Right lung (tissue), 5 donors: Measurements from ENCODE around the gene MYO7A. TPM values are rescaled to one million over a fixed set of nuclear protein-coding genes. Genes with fewer than 3 reads are reported as not detected.

Source experiments
- DNase-seq, 2 donors: peaks; one replicate each; pipeline ENCODE4 v3.0.0-alpha.2; 2013
- polyA plus RNA-seq, 5 donors: library from polyadenylated mRNA; unstranded; fragments of 120-200 nt; gene quantifications; one replicate each; pipeline versions ENCODE4 v1.2.1 to v1.2.3, GENCODE V29; 2013; ENCODE audit warnings: inconsistent platforms in 1 of 5, low replicate concordance in 1 of 5; ENCODE audit not compliant: insufficient read length in 5 of 5, insufficient read depth in 1 of 5

Gene MYO7A
- polyA plus RNA-seq, 5 donors = 4.4 to 6.3 (median 5.4) TPM

DNA sequence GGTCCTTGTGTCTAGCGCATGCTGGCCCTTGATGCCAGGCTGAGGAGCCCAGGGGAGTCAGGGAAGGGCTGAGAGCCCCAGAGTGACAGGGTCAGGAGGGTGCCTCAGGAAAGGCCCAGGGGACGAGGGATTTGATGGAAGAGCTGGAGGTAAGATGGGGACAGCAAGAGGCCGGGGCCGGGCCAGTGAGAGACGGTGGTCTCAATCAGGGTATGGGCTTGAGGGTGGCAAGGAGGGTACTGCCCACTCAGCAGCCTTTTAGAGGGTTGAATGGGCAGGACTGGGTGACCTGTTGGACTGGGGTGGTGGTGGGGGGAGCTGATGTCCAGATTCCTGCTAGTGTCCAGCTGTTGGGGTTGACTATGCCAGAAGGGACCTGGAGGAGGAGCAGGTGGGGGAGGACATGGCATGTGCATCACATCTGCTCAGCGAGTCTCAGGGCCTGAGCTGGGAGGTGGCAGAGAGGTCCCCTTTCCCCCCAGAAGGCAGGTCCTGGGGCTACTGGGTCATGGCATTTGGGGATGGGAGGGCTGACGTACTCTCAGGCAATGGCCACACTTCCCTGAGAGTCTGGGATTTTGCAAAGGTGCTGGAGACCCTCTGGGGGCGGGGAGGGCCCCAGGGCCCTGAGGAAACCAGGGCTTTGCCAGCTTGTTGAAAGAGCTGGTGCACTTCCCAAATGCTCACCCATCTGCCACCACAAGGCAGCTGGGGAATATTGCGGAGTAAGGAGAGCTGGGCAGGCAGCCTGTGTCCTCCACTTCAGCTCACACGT lies 18.4 kb downstream of the MYO7A start:
- DNase-seq = no peak

DNA sequence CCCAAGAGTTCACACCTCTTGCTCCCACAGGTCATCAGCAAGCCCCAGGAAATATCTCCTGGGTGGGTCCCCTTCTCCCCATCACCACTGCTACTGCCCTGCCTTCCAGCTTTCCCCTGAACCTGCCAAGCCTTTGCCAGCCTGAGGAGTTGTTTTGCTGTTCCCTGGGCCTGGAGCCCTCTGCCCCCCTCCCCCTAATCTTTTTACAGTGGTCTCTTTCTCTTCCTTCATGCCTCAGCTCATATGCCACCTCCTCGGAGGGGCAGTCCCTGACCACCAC lies 18.9 kb downstream of the MYO7A start:
- DNase-seq = no peak

DNA sequence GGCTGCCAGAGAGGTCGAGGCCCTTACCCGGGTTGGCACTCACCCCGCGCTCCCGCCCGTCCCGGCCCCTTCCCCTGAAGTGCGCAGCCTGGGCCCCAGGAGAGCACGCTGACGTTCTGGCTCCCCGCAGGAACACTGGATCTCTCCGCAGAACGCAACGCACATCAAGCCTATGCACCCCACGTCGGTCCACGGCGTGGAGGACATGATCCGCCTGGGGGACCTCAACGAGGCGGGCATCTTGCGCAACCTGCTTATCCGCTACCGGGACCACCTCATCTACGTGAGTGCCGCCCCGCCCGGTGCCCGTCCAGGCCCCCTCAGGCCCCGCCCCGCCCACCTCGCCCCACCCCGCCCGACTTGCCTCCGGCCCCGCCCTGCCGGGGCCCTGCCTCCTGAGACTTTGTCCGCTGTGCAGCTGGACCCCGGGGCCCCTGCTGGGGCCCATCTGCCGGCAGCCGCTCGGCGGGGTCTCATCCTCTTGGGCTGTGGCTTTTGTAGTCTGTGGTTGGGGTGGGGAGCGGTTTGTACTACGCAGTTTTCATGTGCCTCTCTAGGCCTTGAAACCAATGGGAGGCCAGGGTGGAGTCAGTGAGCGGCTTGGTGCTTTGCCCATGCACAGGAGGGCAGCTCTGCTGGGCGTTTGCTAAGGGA lies 19.7 kb downstream of the MYO7A start:
- DNase-seq = peak in 1 of 2 donors; percentile 40

DNA sequence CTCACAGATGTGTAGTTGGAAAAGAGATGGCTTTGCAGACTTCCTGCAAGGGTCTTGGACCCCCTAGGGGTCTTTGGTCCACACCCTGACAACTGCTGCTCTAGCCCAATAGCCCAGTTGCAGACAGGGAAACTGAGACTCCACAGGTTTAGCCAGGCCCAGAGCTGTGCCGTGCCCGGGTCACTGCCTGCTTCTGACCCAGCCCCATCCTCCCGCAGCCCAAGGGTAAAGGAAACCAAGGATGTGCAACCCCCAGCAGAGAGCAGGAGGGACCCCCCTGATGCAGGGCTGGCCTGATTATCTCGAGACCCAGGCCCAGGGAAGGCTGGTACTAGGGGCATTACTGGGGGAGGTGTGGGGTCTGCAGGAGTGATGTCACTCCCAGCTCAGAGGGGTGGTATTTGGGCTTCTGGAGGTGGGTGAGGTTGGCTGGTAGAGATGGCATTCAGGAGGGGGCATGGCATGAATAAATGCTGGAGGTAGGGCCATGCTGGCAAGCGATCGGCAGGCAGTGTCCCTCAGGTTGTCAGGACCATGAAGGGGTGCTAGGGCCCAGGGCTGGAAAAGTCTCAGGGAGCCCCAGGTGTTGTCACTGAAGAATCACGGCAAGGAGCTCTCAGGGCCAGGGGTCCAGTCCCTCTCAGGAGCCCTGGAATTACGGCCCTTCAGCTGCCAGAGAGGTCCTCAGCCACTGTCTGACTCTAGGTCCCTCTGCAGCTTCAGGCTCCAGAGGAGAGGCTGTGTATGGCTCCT lies 21.1 kb downstream of the MYO7A start:
- no peak for DNase-seq

DNA sequence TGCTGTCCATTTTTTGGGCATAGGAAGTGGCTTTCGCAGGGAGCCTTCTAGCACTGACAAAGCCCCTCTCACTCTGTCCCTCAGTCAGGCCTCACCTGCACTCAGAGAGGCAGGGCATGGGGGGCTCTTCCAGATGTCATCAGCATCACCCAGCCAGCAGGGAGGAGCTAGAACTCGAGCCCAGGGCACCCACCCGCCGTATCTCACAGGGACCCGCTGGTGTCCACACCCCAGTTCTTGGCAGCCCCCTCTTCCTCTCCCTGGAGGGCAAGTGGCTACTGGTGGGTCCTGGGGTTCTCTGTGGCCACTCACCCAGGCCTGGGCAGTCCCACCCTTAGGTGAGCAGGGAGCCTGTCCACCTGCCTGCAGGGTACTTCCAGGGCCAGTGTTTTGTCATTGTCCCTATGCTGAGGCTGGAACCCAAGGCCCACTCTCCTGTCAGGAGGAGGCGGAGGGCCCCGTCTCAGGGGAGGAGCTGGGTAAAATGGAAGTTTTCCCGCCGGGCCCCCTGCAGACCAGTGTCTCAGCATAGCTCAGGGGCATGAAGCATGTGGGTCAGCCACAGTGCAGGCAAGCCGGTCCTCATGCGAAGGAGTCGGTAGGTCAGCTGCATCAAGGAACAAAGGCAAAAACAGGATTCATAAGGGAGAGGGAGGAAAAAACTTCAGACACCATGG lies 21.8 kb downstream of the MYO7A start:
- no peak for DNase-seq

DNA sequence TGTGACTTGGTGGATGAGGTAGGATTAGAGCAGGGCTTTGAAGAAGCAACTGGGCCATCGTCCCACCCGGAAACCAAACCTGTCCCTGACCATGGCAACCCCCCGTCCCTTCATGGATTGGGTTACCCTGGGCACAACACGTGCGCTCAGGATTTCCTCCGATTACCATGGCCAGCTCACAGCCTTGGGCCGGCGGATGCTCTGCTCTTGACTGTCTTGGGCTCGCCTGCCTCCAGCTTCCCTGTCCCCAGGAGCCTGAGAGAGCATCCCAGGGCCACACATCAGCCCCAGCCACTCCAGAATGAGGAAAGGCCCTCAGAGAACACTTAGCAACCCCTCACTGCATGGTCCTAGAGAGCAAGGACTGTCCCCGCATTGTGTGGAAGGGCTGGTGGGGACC lies 22.8 kb downstream of the MYO7A start:
- DNase-seq = no peak

DNA sequence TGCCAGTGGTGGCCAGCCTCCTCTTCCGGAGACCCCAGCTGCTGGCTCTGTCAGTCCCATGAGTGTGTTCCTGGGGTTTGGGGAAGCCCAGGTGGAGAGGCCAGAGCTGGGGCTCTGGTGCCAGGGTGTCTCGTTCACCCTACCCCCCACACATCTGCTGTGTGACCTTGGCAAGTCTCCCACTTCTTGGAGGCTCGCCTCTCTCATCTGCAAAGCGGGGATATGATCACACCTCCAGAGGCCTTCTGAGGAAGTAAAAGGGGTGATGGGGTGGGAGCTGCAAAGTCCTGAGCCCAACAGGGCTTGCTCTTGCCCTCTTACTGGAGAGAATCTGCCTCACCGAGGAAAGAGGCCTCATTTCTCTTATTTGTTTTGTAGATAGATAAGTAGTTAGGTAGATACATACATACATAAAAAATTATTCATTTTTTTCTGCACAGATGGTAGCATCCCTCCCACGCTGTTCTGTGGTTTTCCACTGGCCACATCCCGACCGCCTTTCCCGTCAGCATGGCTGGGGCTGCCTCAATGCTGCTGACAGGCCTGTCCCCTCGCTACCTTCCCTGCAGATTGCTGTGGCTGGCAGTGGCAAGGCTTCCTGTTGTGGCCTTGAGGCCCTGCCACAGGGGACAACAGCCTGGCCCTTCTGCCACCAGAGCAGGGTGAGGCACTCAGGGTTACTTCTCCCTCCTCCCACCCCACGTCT lies 23.9 kb downstream of the MYO7A start:
- DNase-seq = no peak

DNA sequence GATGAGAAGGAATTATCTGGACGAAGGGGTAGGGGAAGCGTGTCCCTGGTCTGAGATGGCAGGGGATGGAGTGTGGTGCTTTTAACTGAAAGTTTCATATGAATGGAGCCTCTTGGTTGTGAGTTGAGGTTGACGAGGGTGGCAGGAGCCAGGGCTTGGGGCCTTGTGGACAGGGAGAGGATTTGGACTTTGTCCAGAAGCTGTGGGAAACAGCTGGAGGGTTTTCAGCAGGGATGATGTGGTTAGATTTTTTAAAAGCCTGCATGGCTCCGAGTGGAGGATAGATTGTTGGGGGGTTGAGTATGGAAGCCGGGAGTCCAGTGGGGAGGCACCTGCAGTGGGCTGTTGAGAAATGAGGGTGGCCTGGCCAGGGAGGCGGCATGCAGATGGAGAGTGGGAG lies 24.8 kb downstream of the MYO7A start:
- no peak for DNase-seq

DNA sequence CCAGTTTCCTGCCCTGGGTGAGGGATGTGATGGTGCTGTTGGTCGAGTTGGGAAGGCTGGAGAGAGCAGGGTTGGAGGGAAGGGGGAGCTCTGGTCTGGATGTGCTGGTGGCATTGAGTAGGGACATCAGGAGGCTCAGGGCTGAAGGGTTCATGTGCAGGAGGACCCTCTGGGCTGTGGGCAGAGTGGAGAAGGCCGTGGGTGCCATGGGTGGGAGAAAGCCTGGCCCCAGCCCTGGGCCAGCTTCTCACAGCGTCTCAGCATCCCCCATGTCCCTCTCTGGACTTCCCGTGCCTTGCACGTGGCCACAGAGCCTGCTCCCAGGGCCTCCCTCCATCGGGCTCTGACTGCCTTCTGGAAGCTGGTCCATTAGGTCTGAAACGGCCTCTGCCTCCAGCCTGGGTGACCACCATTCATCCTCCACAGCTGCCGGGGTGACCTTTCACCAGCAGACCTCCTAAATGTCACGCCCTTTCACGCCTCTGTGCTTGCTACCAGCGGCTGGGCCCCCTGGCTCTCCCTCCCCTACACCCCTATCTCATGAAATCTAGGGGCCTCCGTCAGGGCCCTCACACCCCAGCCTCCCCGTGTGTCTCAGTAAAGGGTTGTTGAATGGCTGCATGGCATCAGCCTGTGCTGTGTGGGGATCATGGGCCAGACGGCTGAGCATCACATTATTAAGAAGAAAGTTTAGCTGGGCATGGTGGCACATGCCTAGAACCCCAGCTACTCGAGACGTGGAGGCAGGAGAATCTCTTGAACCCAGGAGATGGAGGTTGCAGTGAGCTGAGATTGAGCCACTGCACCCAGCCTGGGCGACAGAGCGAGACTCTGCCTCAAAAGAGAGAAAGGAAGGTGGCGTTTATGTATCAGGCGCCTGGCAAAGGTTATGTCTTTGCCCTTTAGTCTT lies 25.5 kb downstream of the MYO7A start:
- DNase-seq = no peak

DNA sequence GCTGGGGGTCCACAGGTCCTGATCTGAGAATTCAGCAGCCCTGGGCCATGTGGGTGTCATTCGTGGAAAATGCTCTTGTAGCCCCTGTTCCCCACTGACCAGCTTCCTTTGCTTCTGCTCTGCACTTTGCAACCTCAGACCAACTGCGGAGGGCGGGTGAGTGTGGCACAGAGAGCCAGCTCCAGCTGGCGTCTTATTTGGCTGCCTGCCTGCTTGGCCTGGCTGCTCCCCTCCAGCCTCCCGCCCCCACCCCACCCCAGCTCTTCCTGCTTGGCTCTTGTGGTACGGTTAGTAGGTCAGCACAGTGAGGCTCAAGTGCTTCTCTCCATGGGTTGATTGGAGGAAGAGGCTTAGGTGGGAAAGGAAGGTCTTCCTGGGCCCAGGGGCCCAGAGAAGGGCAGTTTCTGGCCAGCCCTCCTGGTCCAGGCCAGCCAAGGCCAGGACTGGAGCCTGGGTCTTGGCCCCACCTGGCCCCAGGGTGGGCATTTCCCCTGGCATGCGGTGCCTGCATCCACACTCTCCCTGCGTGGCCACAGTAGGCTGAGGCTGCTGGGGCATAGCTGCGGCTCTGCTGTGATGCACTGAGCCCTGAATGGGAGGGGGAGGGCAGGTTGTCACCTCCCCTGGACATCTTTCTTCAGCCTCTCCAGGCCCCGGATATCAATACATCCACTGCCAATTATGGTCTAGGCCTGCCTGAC lies 26.5 kb downstream of the MYO7A start:
- no peak for DNase-seq

DNA sequence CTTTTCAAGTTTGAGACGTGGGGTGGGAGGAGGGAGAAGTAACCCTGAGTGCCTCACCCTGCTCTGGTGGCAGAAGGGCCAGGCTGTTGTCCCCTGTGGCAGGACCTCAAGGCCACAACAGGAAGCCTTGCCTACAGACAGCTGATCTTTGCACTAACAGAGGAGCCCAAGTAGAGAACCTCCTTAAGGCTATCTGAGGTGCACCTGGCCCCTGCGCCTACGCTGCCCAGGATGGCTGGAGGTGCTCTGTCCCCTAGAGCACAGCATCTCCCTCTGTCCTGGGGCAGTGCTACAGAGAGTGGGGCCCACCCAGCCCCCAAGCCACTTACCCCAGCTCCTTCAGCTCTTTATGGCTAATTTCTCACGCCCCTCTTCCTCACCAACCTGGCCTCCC lies 27.0 kb downstream of the MYO7A start:
- DNase-seq = no peak

DNA sequence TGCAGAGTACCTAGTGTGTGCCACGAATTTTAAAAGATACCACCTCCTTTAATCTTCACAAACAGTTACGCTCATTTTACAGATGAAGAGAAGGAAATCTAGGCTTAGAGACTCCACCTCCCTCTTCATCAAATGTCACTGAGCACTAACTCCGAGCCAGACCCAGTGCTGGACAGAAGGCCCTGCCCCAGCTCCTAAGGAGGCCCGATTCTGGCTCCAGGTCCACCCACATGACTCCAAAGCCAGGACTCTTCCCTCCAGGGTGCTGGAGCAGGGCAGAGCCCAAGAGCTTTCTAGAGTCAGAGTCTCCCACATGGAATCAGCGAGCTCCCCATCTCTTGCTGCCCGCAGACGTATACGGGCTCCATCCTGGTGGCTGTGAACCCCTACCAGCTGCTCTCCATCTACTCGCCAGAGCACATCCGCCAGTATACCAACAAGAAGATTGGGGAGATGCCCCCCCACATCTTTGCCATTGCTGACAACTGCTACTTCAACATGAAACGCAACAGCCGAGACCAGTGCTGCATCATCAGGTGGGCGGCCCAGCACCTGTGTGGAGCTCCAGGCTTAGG lies 27.6 kb downstream of the MYO7A start:
- DNase-seq = no peak

DNA sequence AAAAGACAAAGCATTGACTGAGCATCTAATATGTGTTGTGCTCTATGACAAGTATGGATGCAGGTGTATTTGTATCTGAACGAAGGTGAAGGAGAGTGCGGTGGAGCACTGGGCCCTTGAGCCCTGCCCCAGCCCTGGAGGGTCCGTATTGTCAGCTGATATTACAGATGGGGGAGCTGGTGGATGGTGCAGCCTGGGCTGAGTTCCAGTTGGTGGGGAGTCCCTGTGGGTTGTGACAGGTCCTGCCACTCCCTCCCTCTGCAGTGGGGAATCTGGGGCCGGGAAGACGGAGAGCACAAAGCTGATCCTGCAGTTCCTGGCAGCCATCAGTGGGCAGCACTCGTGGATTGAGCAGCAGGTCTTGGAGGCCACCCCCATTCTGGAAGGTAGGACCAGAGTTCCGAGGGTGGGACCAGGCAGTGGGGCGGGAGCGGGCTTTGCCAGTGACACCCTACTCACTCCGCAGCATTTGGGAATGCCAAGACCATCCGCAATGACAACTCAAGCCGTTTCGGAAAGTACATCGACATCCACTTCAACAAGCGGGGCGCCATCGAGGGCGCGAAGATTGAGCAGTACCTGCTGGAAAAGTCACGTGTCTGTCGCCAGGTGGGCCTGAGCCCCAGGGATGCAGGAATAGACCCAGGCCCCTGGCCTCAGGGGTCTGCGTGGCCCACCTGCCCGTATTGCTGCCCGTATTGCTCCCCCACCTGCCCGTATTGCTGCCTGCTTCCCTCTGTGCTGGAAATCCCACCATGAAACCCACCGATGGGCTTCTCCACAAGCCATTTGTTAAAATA lies 28.6 kb downstream of the MYO7A start:
- no peak for DNase-seq

DNA sequence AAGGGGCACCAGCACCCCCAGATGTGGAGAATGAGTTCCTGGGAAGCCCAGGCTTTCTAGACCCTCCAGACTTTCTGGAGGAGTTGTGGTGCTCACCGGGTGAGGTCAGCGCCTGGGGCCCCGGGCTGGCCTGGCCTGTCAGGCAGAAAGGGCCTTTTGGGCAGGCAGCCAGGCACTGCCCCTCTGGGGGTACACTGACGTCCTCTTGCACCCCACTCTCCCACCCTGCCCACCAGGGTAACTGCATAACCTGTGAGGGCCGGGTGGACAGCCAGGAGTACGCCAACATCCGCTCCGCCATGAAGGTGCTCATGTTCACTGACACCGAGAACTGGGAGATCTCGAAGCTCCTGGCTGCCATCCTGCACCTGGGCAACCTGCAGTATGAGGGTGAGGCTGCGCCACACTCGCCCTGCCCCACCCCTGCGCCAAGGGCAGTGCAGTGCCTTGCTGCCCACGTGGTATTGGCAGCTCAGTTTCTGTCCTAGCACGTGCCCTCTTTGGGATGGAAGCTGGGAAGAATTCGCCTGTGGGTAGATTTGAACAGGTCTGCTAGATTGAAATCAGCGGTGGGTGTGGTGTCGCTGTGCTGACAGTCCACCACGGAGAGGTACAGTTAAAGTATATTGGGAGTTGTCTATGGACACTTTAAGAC lies 30.1 kb downstream of the MYO7A start:
- no peak for DNase-seq

DNA sequence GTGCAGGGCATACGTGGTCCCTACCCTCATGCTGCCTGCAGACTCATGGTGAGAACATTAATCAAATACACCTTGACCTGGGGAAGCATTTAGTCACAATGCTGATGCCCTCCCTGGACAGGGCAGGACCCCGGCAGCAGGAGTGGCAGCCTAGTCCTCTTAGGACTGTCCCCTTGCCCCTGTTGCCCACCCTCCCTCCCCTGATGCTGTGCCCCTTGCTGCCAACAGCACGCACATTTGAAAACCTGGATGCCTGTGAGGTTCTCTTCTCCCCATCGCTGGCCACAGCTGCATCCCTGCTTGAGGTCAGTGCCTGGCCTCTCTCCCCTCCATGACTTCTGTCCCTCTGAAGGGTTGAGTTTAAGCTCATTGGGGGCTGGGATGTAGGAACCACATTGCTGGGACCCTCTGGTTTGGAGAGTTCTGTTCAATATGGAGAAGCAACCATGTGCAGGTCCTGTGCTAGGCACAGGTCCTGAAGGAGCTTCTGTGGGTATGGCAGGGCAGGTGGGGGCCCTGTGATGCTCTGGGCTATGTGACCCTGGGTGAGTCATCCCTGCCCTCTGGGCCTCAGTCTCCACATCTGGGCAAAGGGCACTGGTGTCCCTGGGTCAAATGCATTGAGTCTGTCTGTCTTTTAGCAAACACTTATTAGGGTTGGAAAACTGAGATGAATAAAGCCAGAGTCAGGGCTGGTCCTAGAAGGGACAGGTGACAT lies 31.3 kb downstream of the MYO7A start:
- no peak for DNase-seq

DNA sequence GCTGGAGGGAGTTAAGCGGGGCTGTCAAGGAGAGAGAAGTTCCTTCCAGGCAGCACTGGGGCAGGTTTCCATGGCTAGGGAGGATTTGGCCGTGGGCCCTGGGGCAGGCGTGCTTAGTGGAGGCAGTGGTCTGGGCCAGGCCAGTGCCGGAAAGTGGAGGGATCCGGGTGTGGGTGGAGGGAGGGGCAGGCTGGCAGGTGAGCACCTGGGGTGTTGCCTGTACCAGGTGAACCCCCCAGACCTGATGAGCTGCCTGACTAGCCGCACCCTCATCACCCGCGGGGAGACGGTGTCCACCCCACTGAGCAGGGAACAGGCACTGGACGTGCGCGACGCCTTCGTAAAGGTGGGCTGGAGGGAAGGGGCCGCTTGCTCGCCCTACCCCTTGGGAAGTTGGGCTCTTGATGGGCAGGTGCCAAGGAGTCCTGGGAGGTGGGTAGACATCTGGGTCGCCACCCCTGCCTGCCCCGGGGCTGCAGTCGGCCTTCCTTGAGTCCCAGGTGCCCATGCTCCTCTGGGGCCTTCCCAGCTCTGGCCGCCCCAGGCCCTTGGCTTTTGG lies 32.0 kb downstream of the MYO7A start:
- DNase-seq = no peak

DNA sequence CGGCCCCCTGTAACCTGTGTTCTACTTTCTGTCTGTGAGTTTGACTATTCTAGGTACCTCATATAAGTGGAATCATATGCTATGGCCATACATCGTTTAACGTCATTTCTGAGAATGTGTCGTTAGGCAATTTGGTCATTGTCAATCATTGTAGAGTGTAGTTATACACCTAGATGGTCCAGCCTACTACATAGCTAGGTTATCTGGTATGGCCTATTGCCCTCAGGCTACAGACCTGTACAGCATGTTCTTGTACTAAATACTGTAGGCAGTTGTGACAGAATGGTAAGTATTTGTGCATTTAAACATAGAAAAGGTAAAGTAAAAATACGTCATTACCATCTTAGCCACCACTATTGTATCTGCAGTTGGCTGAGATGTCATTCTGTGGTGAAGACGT lies 35.2 kb downstream of the MYO7A start:
- DNase-seq = no peak
